Mesenteric fat pad (tissue), 1 donor: ENCODE results near the gene NRP2. TPM values are rescaled to one million over a fixed set of nuclear protein-coding genes. Genes with fewer than 3 reads are reported as not detected.

Experiments
- DNase-seq: peaks from one replicate; pipeline ENCODE4 v3.0.0-alpha.2; 2020; ENCODE audit warnings: low spot score
- total RNA-seq: library from RNA; stranded (reverse); fragmentation: NEBNext Ultra II Directional; extraction: Animal tissue kit (Norgen Biotek cat#: 25700); gene quantifications from one replicate; pipeline ENCODE4 v1.2.1, GENCODE V29; 2021
- donor health status: DM: yes; HTN: yes; CAD: no.

NRP2 gene
- total RNA-seq, 1 donor from 2014 or later = 66.7 TPM

GRCh38 chr2:205686056-205686782 is 3.9 kb downstream of the NRP2 start:
- no peak for DNase-seq

- DNase-seq = no peak
Observed at GRCh38 chr2:205686783-205687640, 4.7 kb downstream of the NRP2 start.

- DNase-seq = no peak
Observed at GRCh38 chr2:205687641-205687956, 5.3 kb downstream of the NRP2 start.

GRCh38 chr2:205688417-205689200 is 6.3 kb downstream of the NRP2 start:
- no peak for DNase-seq

- DNase-seq = no peak
Observed at GRCh38 chr2:205689820-205690219, 7.5 kb downstream of the NRP2 start.

- DNase-seq = no peak
Observed at GRCh38 chr2:205692104-205692503, 9.8 kb downstream of the NRP2 start.

- DNase-seq = no peak
Observed at GRCh38 chr2:205694256-205694655, 12.0 kb downstream of the NRP2 start.

- DNase-seq = no peak
Observed at GRCh38 chr2:205695460-205695991, 13.2 kb downstream of the NRP2 start.

GRCh38 chr2:205696331-205696926 is 14.1 kb downstream of the NRP2 start:
- no peak for DNase-seq

- no peak for DNase-seq
Observed at GRCh38 chr2:205696927-205697441, 14.7 kb downstream of the NRP2 start.

GRCh38 chr2:205698286-205699268 is 16.3 kb downstream of the NRP2 start:
- DNase-seq = no peak

- DNase-seq = no peak
Observed at GRCh38 chr2:205699515-205700289, 17.4 kb downstream of the NRP2 start.

- no peak for DNase-seq
Observed at GRCh38 chr2:205700331-205701132, 18.2 kb downstream of the NRP2 start.

GRCh38 chr2:205701509-205701908 is 19.2 kb downstream of the NRP2 start:
- no peak for DNase-seq

- DNase-seq = no peak
Observed at GRCh38 chr2:205702576-205702975, 20.3 kb downstream of the NRP2 start.

- DNase-seq = no peak
Observed at GRCh38 chr2:205703471-205704126, 21.3 kb downstream of the NRP2 start.

- no peak for DNase-seq
Observed at GRCh38 chr2:205704127-205704741, 21.9 kb downstream of the NRP2 start.
